Measurements from ENCODE around the gene GAB2. TPM values are rescaled to one million over a fixed set of nuclear protein-coding genes. Genes with fewer than 3 reads are reported as not detected.

The GAB2 gene
- total RNA-seq, 4 donors from 2014 or later, result 8.1 to 18.1 (median 13.4) TPM

DNA sequence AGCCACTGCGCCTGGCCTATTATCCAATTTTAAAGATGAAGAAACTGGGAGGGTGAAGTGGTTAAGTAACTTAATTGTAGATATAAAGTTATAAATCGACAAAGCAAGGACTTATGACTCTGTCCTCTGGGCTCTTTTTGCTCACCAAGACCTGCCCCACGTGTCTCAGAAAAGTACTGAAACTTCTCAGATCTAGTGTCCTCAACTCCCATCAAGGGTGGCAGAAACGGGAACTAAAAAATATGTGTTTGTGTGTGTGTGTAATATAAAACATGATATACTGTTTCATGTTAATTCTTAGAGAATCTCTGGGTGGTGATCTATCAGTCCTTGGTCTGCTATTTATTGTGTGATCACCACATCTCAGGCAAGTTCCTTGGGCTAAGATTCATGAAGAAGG is 104.9 kb downstream of the GAB2 start:
- DNase-seq, result no peak
- no peaks in the 10 kb centered on the region for H3K27me3 ChIP-seq
- H3K9me3 ChIP-seq, result no peaks in the 10 kb centered on the region
- 86 to 95% methylated on average over 4 of the region's 4 CpGs for WGBS, 2 donors
- no peak overlapping the region for H3K4me3 ChIP-seq (replicated peaks in 1 of 3)
- H3K4me1 ChIP-seq, result peaks cover 0 to 22% of the 10 kb centered on the region in 2 donors
- H3K36me3 ChIP-seq, result no peaks in the 10 kb centered on the region
- intact Hi-C loops (cut with DNase I), result no loop called here
- no peak overlapping the region for H3K27ac ChIP-seq
- no peak for TF ChIP-seq POLR2A (IDR thresholded peaks at IDR 0.05)
- TF ChIP-seq, protein P1, sequence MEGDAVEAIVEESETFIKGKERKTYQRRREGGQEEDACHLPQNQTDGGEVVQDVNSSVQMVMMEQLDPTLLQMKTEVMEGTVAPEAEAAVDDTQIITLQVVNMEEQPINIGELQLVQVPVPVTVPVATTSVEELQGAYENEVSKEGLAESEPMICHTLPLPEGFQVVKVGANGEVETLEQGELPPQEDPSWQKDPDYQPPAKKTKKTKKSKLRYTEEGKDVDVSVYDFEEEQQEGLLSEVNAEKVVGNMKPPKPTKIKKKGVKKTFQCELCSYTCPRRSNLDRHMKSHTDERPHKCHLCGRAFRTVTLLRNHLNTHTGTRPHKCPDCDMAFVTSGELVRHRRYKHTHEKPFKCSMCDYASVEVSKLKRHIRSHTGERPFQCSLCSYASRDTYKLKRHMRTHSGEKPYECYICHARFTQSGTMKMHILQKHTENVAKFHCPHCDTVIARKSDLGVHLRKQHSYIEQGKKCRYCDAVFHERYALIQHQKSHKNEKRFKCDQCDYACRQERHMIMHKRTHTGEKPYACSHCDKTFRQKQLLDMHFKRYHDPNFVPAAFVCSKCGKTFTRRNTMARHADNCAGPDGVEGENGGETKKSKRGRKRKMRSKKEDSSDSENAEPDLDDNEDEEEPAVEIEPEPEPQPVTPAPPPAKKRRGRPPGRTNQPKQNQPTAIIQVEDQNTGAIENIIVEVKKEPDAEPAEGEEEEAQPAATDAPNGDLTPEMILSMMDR (IDR thresholded peaks at IDR 0.05), result no peak

- no peaks in the 10 kb centered on the region for H3K9me3 ChIP-seq
- 90 to 92% methylated on average over 5 of the region's 5 CpGs for WGBS, 2 donors
- no peaks in the 10 kb centered on the region for H3K27me3 ChIP-seq
- TF ChIP-seq, protein P1 (IDR thresholded peaks at IDR 0.05), result no peak
- TF ChIP-seq POLR2A (IDR thresholded peaks at IDR 0.05), result no peak
- intact Hi-C loops (cut with DNase I), result no loop called here
- DNase-seq, result no peak
- H3K4me1 ChIP-seq, result peaks cover 0 to 22% of the 10 kb centered on the region in 2 donors
- no peak overlapping the region for H3K4me3 ChIP-seq (replicated peaks in 1 of 3)
- no peak overlapping the region for H3K27ac ChIP-seq
- H3K36me3 ChIP-seq, result no peaks in the 10 kb centered on the region
These were observed 105.8 kb downstream of the GAB2 start for GRCh38 chr11:78311702-78312371.

DNA sequence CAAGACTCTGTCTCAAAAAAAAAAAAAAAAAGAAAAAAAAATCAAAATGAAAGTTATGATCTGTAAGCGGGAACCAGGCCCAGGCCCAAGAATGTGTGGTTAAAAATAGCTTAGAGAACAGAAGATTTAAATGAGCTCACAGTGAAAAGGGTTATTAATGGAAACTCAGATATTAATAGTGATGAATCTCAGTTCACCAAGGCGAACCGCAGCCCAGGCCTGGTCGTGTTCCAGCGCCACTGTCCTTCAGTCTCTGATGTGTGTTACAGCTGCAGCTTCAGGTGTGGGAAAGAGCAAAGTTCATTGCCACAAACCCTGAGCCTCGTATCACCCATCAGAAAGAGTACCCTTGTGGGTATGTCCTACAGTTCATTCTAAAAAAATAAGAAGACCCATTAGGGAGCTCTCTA is 107.1 kb downstream of the GAB2 start:
- no peaks in the 10 kb centered on the region for H3K27me3 ChIP-seq
- no peaks in the 10 kb centered on the region for H3K36me3 ChIP-seq
- TF ChIP-seq, protein P1 (IDR thresholded peaks at IDR 0.05), result no peak
- TF ChIP-seq POLR2A (IDR thresholded peaks at IDR 0.05), result no peak
- no peak overlapping the region for H3K27ac ChIP-seq
- 47 to 64% methylated on average over 6 of the region's 6 CpGs for WGBS, 2 donors
- DNase-seq, result no peak
- intact Hi-C loops (cut with DNase I), result no loop called here
- H3K9me3 ChIP-seq, result no peaks in the 10 kb centered on the region
- H3K4me3 ChIP-seq (replicated peaks in 1 of 3), result no peak overlapping the region
- H3K4me1 ChIP-seq, result peaks cover 0 to 22% of the 10 kb centered on the region in 2 donors

DNA sequence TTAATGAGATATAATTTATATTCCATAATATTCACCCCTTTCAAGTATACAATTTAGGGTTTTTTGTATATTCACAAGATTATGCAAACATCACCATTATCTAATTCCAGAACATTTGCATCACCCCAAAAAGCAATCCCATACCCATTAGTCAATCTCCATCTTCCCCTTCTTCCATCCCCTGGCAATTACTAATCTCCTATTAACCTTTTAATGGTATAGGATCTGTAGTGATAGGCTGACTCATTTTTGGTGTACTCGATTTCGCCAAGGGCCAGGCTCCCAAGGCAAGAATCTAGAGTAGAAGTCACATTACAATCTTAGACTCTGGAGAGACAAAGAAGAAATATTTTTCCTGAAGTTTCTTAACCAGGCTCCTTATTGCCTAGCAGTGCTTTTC is 113.4 kb downstream of the GAB2 start:
- WGBS, 2 donors, result 87 to 92% methylated on average over 2 of the region's 2 CpGs
- H3K9me3 ChIP-seq, result no peaks in the 10 kb centered on the region
- TF ChIP-seq, protein P1 (IDR thresholded peaks at IDR 0.05), result no peak
- no peak for TF ChIP-seq POLR2A (IDR thresholded peaks at IDR 0.05)
- intact Hi-C loops (cut with DNase I), result no loop called here
- no peak overlapping the region for H3K4me3 ChIP-seq (replicated peaks in 1 of 3)
- DNase-seq, result no peak
- no peaks in the 10 kb centered on the region for H3K27me3 ChIP-seq
- H3K4me1 ChIP-seq, result peaks cover 0 to 4% of the 10 kb centered on the region in 2 donors
- H3K36me3 ChIP-seq, result no peaks in the 10 kb centered on the region
- no peak overlapping the region for H3K27ac ChIP-seq

- Histone ChIP-seq H3K27ac (no peak overlapping the region), H3K4me1 (peaks cover 0 to 10% of the 10 kb centered on the region in 2 donors), H3K4me3 (replicated peaks in 1 of 3) (no peak overlapping the region), H3K9me3 (no peaks in the 10 kb centered on the region), H3K27me3 (no peaks in the 10 kb centered on the region), H3K36me3 (no peaks in the 10 kb centered on the region)
- DNase-seq, result no peak
- TF ChIP-seq, protein P1 (IDR thresholded peaks at IDR 0.05), result no peak
- TF ChIP-seq POLR2A (IDR thresholded peaks at IDR 0.05), result no peak
- WGBS, 2 donors, result 94 to 96% methylated on average over 5 of the region's 5 CpGs
- intact Hi-C loops (cut with DNase I), result no loop called here
These were observed 117.3 kb downstream of the GAB2 start for GRCh38 chr11:78300108-78300839.

Data from thyroid gland (tissue), 4 donors.